Hepatocyte (in vitro differentiated cells): Measurements from ENCODE around the gene TSPAN33. TPM values are rescaled to one million over a fixed set of nuclear protein-coding genes. Genes with fewer than 3 reads are reported as not detected.

Experiments used
- DNase-seq: peaks from one replicate; pipeline ENCODE4 v3.0.0-alpha.2; 2016; ENCODE audit warnings: low spot score
- H2AFZ ChIP-seq: fragments of 200-600 bp; sonication (generic); 2 replicates; pipeline ENCODE4 v1.6.0; 2016; ENCODE audit warnings: antibody characterized with exemption, mild to moderate bottlenecking
- H3K27ac ChIP-seq: fragments of 200-600 bp; sonication (generic); 2 replicates; pipeline ENCODE4 v1.5.1; 2016; ENCODE audit warnings: mild to moderate bottlenecking
- H3K27me3 ChIP-seq: fragments of 200-600 bp; sonication (generic); 2 replicates; pipeline ENCODE4 v1.6.1; 2016
- H3K36me3 ChIP-seq: fragments of 200-600 bp; sonication (generic); replicated peaks from 2 replicates; pipeline ENCODE4 v1.5.1; 2016; ENCODE audit warnings: low read depth; ENCODE audit not compliant: insufficient read depth
- H3K4me1 ChIP-seq: fragments of 200-600 bp; sonication (generic); 2 replicates; pipeline ENCODE4 v1.5.1; 2016; ENCODE audit warnings: mild to moderate bottlenecking, moderate library complexity; ENCODE audit not compliant: insufficient read depth
- H3K4me2 ChIP-seq: fragments of 200-600 bp; sonication (generic); 2 replicates; pipeline ENCODE4 v1.6.0; 2016
- H3K4me3 ChIP-seq: fragments of 200-600 bp; sonication (generic); 2 replicates; pipeline ENCODE4 v1.5.1; 2016; ENCODE audit warnings: mild to moderate bottlenecking
- H3K79me2 ChIP-seq: fragments of 200-600 bp; sonication (generic); 2 replicates; pipeline ENCODE4 v1.6.0; 2017; ENCODE audit warnings: mild to moderate bottlenecking
- H3K9me2 ChIP-seq: fragments of 200-600 bp; sonication (generic); replicated peaks from 2 replicates; pipeline ENCODE4 v1.6.0; 2017; ENCODE audit warnings: mild to moderate bottlenecking; ENCODE audit not compliant: insufficient read depth
- H3K9me3 ChIP-seq: fragments of 200-600 bp; sonication (generic); 2 replicates; pipeline ENCODE4 v1.5.1; 2016; ENCODE audit warnings: low read depth, mild to moderate bottlenecking
- H4K20me1 ChIP-seq: fragments of 200-600 bp; sonication (generic); 2 replicates; pipeline ENCODE4 v1.6.0; 2016; ENCODE audit warnings: mild to moderate bottlenecking; ENCODE audit not compliant: insufficient read depth, poor library complexity, severe bottlenecking
- EZH2 ChIP-seq: fragments of 200-600 bp; sonication (generic); IDR thresholded peaks from 2 replicates; pipeline ENCODE4 v1.6.1; 2016; ENCODE audit warnings: antibody characterized with exemption, mild to moderate bottlenecking, borderline replicate concordance
- EZH2phosphoT487 ChIP-seq: fragments of 200-600 bp; sonication (generic); IDR thresholded peaks from one replicate; pipeline ENCODE4 v1.6.1; 2018; ENCODE audit warnings: antibody characterized with exemption, mild to moderate bottlenecking, low read depth, moderate library complexity; ENCODE audit not compliant: unreplicated experiment, severe bottlenecking
- WGBS: methylation state at CpG from one replicate; pipeline ENCODE4 v1.1.6; 2016; ENCODE audit warnings: low lambda C conversion rate; ENCODE audit errors: missing lambda C conversion rate; 5-methylcytosine and 5-hydroxymethylcytosine counted together
- polyA plus RNA-seq: library from polyadenylated mRNA; unstranded; fragments of >200 nt; fragmentation: Nextera tagmentation; extraction: Ambion mirVana; gene quantifications from 2 replicates; pipeline ENCODE4 v1.2.1, GENCODE V29; 2016
- total RNA-seq: library from RNA; depleted of rRNA; stranded (reverse); fragments of >200 nt; gene quantifications from 2 replicates; pipeline ENCODE4 v1.2.3, GENCODE V29; 2014
- TF ChIP-seq, protein P1 (sequence below): fragments of 200-600 bp; sonication (generic); IDR thresholded peaks from 2 replicates; pipeline ENCODE4 v1.5.1; 2016; ENCODE audit warnings: antibody characterized with exemption, mild to moderate bottlenecking; ENCODE audit not compliant: poor library complexity

Gene TSPAN33
- total and polyA plus RNA-seq, 2 experiments from 2014 or later: 7.8 to 9.6 TPM

DNA sequence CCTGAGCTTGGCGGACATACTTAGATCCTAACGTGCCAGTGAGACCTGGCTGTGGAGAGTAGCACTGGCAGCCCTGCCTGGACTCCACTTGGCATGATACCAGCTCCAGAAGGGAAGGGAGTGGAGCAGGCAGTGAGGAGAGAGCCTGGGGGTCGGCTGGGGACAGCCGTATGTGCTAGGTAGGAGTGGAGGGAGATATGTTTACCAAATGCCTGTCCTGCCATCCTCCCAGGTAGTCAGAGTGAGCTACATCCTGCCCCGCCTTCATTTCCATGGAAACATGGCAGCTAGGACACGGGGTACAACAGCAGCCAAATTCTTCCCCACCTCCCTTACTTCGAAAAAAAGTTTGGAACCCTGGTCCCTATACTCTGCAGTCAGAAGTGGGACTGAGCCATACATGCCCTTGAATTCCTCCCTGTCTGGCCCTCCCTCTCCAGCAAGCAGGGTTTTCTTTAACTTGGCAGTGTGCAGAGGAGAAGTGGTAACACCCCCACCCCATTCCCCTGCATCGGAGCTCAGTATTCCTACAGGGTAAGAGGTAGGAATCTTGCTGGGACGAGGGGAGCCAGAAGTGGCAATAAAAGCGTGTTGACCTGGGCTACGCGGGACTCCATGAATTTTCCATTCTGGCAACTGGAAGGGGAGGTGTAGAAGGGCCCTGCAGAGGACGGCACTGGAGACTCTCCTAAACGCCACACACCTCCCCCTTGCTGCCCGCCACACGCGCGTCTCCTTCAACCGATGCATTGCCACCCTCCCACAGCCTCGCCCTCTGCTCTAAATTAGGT lies 23.9 kb downstream of the TSPAN33 start:
- 39% methylated on average over 20 of the region's 20 CpGs for WGBS
- Histone ChIP-seq H3K4me1 (peaks cover 10% of the 10 kb centered on the region), H3K9me3 (no peaks in the 10 kb centered on the region), H3K4me2 (peak overlapping the region; percentile 84), H3K36me3 (no peaks in the 10 kb centered on the region), H2AFZ (peak overlapping the region; percentile 75), H4K20me1 (no peaks in the 10 kb centered on the region), H3K79me2 (no peaks in the 10 kb centered on the region), H3K27ac (peak overlapping the region; percentile 89), H3K27me3 (no peaks in the 10 kb centered on the region), H3K4me3 (no peak overlapping the region), H3K9me2 (no peaks in the 10 kb centered on the region)
- no peak for TF ChIP-seq EZH2phosphoT487
- no peak for TF ChIP-seq EZH2
- TF ChIP-seq, protein P1, sequence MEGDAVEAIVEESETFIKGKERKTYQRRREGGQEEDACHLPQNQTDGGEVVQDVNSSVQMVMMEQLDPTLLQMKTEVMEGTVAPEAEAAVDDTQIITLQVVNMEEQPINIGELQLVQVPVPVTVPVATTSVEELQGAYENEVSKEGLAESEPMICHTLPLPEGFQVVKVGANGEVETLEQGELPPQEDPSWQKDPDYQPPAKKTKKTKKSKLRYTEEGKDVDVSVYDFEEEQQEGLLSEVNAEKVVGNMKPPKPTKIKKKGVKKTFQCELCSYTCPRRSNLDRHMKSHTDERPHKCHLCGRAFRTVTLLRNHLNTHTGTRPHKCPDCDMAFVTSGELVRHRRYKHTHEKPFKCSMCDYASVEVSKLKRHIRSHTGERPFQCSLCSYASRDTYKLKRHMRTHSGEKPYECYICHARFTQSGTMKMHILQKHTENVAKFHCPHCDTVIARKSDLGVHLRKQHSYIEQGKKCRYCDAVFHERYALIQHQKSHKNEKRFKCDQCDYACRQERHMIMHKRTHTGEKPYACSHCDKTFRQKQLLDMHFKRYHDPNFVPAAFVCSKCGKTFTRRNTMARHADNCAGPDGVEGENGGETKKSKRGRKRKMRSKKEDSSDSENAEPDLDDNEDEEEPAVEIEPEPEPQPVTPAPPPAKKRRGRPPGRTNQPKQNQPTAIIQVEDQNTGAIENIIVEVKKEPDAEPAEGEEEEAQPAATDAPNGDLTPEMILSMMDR: no peak
- DNase-seq: peak; percentile 22

GRCh38 chr7:129169171-129169671 lies 24.7 kb downstream of the TSPAN33 start:
- peak overlapping the region; percentile 89 for H3K27ac ChIP-seq
- no peaks in the 10 kb centered on the region for H3K79me2 ChIP-seq
- TF ChIP-seq EZH2 (no peak), EZH2phosphoT487 (no peak)
- TF ChIP-seq, protein P1: no peak
- peak overlapping the region; percentile 84 for H3K4me2 ChIP-seq
- no peaks in the 10 kb centered on the region for H3K27me3 ChIP-seq
- peaks cover 10% of the 10 kb centered on the region for H3K4me1 ChIP-seq
- H2AFZ ChIP-seq: peak overlapping the region; percentile 88
- H3K4me3 ChIP-seq: peak overlapping the region; percentile 0
- WGBS: 16% methylated on average over 18 of the region's 47 CpGs
- H3K9me3 ChIP-seq: no peaks in the 10 kb centered on the region
- peak; percentile 70 for DNase-seq
- no peaks in the 10 kb centered on the region for H3K9me2 ChIP-seq
- no peaks in the 10 kb centered on the region for H4K20me1 ChIP-seq
- no peaks in the 10 kb centered on the region for H3K36me3 ChIP-seq

DNA sequence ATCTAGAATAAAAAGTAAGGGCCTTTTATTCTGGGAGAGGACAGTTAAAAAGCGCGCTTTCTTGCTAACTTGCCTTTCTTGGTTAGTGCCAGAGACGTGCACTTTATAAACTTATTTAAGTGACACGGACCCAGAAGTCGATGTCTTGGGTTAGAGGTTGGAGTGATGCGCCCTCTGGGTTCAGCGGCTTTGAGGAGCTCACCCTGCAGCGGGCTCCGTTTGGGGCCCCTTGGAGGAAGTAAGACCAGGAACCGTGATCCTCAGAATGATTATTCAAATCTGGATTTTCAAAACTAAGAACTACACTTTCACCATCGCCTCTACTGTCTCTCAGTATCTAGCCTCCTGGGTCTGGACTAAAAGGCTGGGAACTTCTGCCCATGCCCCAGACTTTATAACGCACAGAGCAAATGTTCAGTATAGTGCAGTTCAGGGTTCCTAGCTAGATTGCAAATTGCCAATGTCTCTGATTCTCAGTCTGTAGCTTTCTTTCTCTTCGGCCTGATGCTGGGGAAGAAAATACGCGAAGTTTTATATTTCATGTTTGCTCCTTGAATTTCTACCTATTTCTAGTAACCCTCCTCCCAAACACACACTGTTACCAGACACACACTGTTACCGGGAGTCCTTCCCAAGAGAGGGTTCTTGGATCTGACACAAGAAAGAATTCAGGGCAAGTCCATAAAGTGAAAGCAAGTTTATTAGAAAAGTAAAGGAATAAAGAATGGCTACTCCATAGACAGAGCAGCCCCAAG lies 25.4 kb downstream of the TSPAN33 start:
- no peaks in the 10 kb centered on the region for H3K9me3 ChIP-seq
- peak overlapping the region; percentile 88 for H2AFZ ChIP-seq
- TF ChIP-seq EZH2 (no peak), EZH2phosphoT487 (no peak)
- TF ChIP-seq, protein P1: no peak
- no peaks in the 10 kb centered on the region for H3K36me3 ChIP-seq
- H3K9me2 ChIP-seq: no peaks in the 10 kb centered on the region
- H3K27me3 ChIP-seq: no peaks in the 10 kb centered on the region
- peak overlapping the region; percentile 84 for H3K4me2 ChIP-seq
- H3K4me1 ChIP-seq: peaks cover 10% of the 10 kb centered on the region
- 43% methylated on average over 16 of the region's 16 CpGs for WGBS
- H3K79me2 ChIP-seq: no peaks in the 10 kb centered on the region
- H3K27ac ChIP-seq: peak overlapping the region; percentile 89
- no peak for DNase-seq
- H4K20me1 ChIP-seq: no peaks in the 10 kb centered on the region
- peak overlapping the region; percentile 0 for H3K4me3 ChIP-seq
